Stimulated activated CD4-positive, alpha-beta T cell treated with anti-CD3 and anti-CD28 coated beads, Interleukin-1b, Interleukin-23, amount 100 ng/mL, for 1 hour (primary cell): ENCODE measurements around the gene MPPED2.
"Not testable (repeated sequence)": the region's sequence is repeated elsewhere in the genome, so short reads cannot be mapped to it uniquely, and the experiment has no call there.

Experiments
- DNase-seq, 2 donors: peaks; one replicate each; pipeline ENCODE4 v3.0.0-alpha.2; 2020; ENCODE audit warnings: low read depth in 2 of 2

The MPPED2 gene

DNA sequence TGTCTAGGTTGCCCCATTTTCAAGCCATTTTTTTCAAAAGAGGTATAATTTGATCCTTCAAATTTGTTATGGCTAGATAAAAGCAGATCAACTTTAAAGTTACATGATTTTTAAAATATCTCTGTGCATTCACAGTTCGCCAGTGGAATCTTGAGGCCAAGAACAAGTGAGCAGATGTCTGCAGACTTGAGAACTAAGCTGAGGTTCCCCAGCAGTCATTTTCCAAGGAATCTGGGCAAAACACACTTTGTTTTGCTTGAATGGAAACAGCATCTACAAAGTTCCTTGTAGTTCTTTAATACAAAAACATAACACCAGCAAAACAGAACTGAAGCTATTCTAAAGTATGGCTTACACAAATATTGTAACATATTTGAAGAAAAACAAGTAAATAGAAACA, 7.7 kb downstream of the MPPED2 start:
- no peak for DNase-seq

DNA sequence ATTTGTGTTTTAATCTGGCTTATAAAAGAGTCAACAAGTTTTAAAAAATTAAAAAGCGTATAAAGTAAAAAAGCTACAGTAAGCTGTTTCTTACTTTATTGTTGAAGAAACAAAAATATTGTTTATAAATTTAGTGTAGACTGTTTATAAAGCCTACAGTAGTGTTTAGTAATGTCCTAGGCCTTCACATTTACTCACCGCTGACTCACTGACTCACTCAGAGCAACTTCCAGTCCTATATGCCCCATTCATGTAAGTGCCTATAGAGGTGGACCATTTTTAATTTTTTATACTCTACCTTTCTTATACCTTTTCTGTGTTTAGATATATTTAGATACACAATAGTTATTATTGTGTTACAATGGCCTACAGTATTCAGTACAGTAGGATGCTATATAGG, 12.2 kb downstream of the MPPED2 start:
- no peak for DNase-seq

DNA sequence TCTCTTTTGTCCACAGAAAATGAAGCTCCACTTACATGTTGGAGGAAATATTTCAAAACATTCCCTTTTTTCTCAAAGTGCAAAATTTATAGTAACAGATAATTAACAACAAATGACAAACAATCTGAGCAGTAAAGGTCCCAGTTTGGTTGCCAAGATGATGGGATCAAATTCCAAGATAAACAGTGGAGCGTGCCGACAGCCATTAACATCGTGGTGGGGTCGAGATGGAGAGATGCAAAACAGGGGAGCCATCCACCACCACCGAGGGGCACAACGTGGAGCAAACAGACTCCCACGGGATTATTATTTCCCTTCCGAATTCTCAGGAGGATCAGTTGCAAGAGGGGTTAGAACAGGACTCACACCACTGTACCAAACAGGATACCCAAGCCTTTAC, 17.2 kb downstream of the MPPED2 start:
- no peak for DNase-seq

GRCh38 chr11:30567644-30568043, 18.5 kb downstream of the MPPED2 start:
- no peak for DNase-seq

GRCh38 chr11:30567120-30567519, 19.0 kb downstream of the MPPED2 start:
- DNase-seq: no peak

DNA sequence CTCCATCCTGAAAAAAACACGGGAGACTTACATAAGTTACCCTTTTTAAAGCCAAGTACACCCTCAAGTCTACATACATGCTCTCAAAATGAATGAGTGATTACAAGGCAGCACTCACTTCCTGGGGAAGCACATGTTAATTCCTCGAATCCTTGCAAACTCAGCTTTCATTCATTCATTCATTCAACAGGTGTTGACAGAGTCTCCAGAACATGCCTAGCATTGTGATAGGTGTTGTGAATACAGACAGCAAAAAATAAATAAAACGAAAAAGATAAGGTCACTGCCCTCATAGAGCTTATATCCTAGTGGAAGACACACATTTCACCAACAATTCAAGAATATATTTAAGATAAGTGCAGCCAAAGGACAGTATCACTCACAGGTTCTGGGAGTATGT, 19.7 kb downstream of the MPPED2 start:
- no peak for DNase-seq

GRCh38 chr11:30565027-30565426, 21.1 kb downstream of the MPPED2 start:
- DNase-seq: no peak

- DNase-seq: no peak
Measured at GRCh38 chr11:30561691-30562415, 24.3 kb downstream of the MPPED2 start.

GRCh38 chr11:30560206-30561106, 25.7 kb downstream of the MPPED2 start:
- DNase-seq: no peak

- DNase-seq: no peak
Measured at GRCh38 chr11:30559004-30559403, 27.1 kb downstream of the MPPED2 start.

DNA sequence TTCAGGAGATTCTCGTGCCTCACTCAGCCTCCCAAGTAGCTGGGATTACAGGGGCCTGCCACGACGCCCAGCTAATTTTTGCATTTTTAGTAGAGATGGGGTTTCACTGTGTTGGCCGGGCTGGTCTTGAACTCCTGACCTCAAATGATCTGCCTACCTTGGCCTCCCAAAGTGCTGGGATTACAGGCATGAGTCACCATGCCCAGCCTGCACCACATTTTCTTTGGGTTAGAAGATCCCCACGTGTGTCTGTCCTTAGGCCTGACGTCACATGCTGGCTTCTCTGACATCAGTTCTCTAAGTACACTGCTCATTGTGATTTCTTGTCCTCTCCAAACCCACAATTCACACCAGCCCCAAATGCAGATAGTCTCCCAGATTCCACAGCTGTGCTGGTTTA, 31.6 kb downstream of the MPPED2 start:
- not testable (repeated sequence) for DNase-seq

DNA sequence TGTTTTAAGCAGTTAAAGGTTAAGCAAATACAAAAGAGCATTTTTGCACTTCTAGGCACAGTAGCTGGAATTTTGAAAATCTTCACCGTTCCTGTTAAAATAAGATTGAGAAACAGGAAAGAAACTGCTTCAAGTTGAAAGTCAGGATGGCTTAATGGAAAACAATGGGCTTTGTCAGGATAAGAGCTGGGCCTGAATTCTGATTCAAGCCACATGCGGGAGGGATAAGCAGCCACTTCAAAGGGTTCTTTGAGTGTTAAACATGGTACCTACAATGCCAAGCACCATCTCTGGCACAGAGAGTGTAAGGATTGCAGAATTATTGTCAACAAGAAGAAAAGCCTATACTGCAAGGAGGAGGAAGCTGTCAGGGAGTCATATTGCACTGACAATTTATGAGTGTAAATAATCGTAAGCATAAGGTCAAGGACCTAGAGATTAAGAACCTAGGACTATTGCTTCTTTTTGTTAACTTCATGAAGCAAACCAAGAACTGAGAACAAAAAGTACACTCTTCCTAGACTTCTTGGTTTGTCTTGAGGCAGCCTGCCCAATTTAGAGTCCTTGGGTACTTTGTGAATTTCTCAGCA, 32.5 kb downstream of the MPPED2 start:
- no peak for DNase-seq

DNA sequence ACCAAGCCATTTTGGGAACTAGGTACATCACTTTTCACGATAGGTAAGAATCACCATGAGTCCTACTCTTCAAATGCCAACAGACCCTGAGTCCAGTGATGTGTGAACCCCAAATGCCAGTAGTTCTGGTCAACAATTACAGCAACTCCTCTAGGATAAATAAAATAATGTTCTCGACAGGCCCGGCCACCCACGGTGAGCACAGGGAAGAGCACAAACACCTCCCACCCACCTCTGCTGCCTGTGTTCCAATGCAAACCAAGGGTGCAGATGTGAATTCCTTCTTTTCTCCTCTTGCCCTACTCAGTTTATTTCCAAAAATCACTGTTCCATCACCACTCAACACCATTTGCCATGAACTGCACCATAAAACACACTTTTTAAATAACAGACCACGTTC, 33.3 kb downstream of the MPPED2 start:
- DNase-seq: no peak

DNA sequence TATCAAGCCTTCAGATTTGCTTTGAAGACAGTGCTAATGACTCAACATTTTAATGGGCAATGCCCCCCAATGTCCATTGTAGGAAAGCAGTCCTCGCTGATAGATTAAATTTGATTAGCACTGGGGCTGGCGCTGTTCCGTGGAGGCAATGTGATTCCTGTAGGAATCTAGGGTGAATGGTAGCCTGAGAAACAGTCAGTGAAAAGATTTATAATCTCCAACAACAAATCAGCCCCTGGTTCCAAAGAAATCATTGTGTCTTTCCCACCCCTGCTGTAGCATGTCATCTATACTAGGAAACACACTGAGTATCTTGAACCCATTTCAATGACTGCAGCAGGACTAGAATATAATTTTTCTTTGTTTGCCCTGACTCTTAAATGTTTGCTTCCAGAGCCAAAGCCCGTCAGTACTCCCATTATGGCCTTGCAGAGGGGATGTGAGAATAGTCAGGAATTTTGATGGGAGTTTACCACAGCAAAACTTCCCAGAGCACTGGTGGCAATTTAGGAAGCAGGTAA, 36.1 kb downstream of the MPPED2 start:
- no peak for DNase-seq

DNA sequence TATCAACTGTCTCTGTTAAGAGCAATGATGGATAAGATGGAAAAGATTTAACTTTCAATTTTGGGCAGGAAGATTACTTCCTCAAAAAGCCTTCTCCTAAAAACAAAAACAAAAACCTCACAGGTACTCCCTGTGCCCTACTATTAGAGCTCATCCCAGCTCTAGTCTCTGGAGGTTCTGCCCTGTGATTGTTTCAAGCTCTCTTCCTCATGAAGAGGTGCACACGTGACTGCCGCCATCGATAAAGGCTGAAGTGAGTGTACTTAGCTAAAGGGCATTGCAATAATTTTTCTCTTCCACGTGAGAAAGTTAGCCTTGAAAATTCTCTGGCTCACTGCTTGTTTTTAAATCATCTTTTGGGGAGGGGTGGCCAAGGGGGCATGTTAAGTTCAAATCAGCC, 36.6 kb downstream of the MPPED2 start:
- no peak for DNase-seq

- DNase-seq: no peak
Measured at GRCh38 chr11:30546334-30546733, 39.8 kb downstream of the MPPED2 start.

GRCh38 chr11:30545507-30545906, 40.6 kb downstream of the MPPED2 start:
- no peak for DNase-seq

DNA sequence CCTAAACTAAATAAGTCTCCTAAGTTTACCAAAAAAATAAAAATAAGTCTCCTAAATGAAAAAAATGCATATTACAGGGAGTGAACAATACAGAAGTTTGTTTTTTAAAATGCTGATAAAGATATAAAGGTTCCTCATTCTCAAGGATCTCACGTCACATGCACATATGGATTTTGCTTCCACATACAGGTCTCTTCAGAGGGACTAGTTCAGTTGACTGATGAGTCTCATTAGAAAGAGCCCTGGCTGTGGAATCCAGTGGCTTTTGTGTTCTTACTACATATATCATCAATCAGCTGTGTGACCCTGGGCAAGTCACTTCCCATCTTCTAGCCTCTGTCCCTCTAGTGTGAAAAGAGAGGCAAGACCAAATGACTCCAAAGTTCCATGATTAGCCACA, 43.1 kb downstream of the MPPED2 start:
- no peak for DNase-seq

- no peak for DNase-seq
Measured at GRCh38 chr11:30540781-30541180, 45.4 kb downstream of the MPPED2 start.

- DNase-seq: no peak
Measured at GRCh38 chr11:30538251-30538650, 47.9 kb downstream of the MPPED2 start.

DNA sequence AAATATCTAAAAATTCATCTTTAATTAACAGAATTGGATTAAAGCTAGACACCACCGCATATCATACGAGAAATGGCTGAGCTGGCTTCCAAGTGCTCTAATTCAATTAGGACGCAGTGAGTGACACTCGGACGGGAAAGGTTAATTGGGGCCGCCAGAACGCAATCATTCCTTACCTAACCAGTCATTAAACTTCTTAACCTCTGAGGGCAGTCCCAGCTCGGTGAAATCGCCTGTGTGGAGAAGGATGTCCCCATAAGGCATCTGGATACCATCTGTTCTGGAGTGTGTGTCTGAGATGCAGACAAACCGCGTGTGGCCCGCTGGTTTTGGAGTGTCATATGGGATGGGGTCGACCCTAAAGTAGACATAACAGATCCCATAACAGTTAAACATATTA, 50.3 kb downstream of the MPPED2 start:
- no peak for DNase-seq

DNA sequence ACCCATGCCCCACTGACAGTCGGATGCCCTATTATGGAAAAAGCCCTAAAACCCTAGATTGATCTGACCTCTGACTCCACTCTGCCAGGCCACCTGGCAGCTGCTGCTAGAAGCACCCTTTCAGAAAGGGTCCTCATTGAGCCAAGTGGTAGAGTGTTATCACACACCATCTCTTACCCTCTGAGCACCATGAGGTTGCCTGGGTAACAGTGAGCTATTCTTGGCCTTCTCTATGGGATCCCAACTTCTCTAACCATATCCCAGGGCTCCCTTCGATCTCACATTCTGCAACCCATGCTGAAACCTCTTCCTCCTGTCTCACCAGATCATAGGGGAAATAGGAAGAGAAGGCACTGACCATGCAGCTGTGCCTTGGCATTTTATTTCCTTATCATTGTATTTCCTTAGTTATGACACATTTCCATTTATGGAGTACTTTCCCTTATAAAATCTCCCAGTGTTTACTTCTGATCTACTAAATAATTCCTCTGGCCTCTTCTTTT, 52.7 kb downstream of the MPPED2 start:
- DNase-seq: no peak
